Nephron (organoid): ENCODE measurements around the gene SMOC2.

Experiments
- H3K27ac Mint-ChIP-seq, 3 experiments: 2 replicates each; pipeline ENCODE4 v1.8.0; 2020; ENCODE audit warnings: mixed read lengths in 3 of 3, mild to moderate bottlenecking in 2 of 3, moderate library complexity in 1 of 3
- H3K27me3 Mint-ChIP-seq: 2 replicates; pipeline ENCODE4 v1.8.0; 2021; ENCODE audit warnings: low read depth, mild to moderate bottlenecking, moderate library complexity, mixed read lengths
- H3K36me3 Mint-ChIP-seq: 2 replicates; pipeline ENCODE4 v1.8.0; 2020; ENCODE audit warnings: low read depth, mixed read lengths
- H3K4me1 Mint-ChIP-seq: 2 replicates; pipeline ENCODE4 v1.8.0; 2020; ENCODE audit warnings: mixed read lengths
- H3K4me3 Mint-ChIP-seq, 3 experiments: 2 replicates each; pipeline ENCODE4 v1.8.0; 2020; ENCODE audit warnings: mild to moderate bottlenecking in 3 of 3, mixed read lengths in 3 of 3, moderate library complexity in 2 of 3
- H3K9me3 Mint-ChIP-seq: 2 replicates; pipeline ENCODE4 v1.8.0; 2020; ENCODE audit warnings: mixed read lengths
- TF ChIP-seq, protein P1 (sequence below), 3 experiments: fragments of 200-600 bp; sonication (generic); IDR thresholded peaks; one replicate each; pipeline ENCODE4 v1.5.0; 2021; ENCODE audit warnings: antibody characterized with exemption in 3 of 3; ENCODE audit not compliant: unreplicated experiment in 3 of 3

The SMOC2 gene

DNA sequence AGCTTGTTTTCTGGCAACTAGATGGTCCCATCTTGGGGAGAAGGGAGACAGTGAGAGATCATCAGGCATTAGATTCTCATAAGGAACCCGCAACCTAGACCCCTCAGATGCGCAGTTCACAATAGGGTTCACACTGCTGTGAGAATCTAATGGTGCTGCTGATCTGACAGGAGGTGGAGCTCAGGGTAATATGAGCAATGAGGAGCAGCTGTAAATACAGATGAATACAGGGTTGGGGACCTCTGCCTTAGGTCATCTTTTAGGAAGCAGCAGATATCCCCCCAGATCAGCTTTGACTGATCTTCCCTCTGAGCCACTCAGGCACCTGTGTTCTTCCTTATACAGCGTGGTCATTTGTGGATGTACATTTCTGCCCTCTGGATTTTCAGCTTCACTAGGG, 63.4 kb downstream of the SMOC2 start:
- H3K4me3 Mint-ChIP-seq, result no peak overlapping the region
- H3K9me3 Mint-ChIP-seq, result no peaks in the 10 kb centered on the region
- TF ChIP-seq, protein P1, sequence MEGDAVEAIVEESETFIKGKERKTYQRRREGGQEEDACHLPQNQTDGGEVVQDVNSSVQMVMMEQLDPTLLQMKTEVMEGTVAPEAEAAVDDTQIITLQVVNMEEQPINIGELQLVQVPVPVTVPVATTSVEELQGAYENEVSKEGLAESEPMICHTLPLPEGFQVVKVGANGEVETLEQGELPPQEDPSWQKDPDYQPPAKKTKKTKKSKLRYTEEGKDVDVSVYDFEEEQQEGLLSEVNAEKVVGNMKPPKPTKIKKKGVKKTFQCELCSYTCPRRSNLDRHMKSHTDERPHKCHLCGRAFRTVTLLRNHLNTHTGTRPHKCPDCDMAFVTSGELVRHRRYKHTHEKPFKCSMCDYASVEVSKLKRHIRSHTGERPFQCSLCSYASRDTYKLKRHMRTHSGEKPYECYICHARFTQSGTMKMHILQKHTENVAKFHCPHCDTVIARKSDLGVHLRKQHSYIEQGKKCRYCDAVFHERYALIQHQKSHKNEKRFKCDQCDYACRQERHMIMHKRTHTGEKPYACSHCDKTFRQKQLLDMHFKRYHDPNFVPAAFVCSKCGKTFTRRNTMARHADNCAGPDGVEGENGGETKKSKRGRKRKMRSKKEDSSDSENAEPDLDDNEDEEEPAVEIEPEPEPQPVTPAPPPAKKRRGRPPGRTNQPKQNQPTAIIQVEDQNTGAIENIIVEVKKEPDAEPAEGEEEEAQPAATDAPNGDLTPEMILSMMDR (IDR thresholded peaks at IDR 0.05; ENCODE audit: unreplicated experiment in 3 of 3), result no peak
- no peaks in the 10 kb centered on the region for H3K4me1 Mint-ChIP-seq
- peaks cover 26% of the 10 kb centered on the region for H3K27me3 Mint-ChIP-seq
- H3K27ac Mint-ChIP-seq, result no peak overlapping the region
- no peaks in the 10 kb centered on the region for H3K36me3 Mint-ChIP-seq

DNA sequence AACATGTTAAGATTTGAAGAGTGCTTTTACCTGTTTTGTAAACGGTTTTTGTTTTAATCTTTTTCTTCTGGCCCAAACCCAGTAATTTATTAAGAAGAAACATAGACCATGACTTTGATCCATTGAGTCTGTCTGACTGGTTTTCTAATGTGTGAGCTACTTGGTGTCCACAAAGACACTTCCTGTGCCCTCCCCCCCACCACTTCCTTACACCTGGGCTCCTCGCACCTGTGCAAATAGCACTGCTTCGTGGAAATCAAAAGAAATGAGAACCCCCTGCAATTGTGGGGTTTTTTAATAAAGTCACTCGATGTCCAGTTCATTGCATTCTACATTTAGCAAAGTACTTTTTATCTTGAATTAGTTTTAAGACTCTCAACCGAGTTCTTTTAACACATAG, 65.5 kb downstream of the SMOC2 start:
- TF ChIP-seq, protein P1 (IDR thresholded peaks at IDR 0.05; ENCODE audit: unreplicated experiment in 3 of 3), result no peak
- H3K36me3 Mint-ChIP-seq, result no peaks in the 10 kb centered on the region
- no peaks in the 10 kb centered on the region for H3K9me3 Mint-ChIP-seq
- H3K27me3 Mint-ChIP-seq, result peaks cover 18% of the 10 kb centered on the region
- no peaks in the 10 kb centered on the region for H3K4me1 Mint-ChIP-seq
- no peak overlapping the region for H3K4me3 Mint-ChIP-seq
- no peak overlapping the region for H3K27ac Mint-ChIP-seq

DNA sequence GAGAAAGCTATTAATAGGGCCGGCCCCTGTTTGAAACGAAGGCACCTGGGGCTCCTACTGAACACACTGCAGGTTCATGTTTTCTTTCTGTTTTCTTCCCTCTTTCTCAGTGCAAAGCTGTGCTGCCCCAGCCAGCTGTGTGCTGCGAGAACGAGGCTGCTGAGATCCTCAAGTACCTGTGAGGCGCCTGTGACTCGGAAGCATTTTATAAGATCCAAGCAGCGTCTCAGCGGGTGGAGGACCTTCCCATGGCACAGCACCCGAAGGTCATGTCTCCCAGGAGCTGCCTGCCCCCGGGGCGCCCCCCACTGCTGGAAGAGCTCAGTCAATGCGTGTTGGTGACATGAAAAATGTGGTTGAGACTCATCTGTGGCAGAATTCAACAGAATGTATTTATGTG, 66.3 kb downstream of the SMOC2 start:
- no peaks in the 10 kb centered on the region for H3K4me1 Mint-ChIP-seq
- H3K9me3 Mint-ChIP-seq, result no peaks in the 10 kb centered on the region
- no peak overlapping the region for H3K4me3 Mint-ChIP-seq
- H3K36me3 Mint-ChIP-seq, result no peaks in the 10 kb centered on the region
- peaks cover 14% of the 10 kb centered on the region for H3K27me3 Mint-ChIP-seq
- TF ChIP-seq, protein P1 (IDR thresholded peaks at IDR 0.05; ENCODE audit: unreplicated experiment in 3 of 3), result no peak
- H3K27ac Mint-ChIP-seq, result no peak overlapping the region

DNA sequence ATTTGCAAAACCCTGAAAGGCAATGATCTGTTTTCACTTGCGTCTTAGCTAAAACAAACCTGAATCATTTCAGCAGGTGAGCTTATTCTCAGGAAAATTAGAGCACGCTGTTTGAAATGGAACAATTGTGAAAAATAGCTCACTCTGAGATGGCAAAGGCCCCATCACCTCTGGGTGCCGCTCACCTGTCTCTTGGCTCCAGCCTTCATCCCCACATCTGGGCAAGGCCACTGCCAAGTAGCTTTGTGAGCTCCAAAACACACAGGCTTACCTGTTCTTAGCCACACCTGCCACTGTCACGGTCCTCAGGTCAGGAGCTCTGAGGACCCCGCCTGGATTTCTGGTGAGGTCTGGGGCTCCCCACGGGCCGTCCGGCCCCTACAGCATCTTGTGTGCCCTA, 66.7 kb downstream of the SMOC2 start:
- Mint-ChIP-seq H3K27ac (no peak overlapping the region), H3K36me3 (no peaks in the 10 kb centered on the region), H3K9me3 (no peaks in the 10 kb centered on the region), H3K27me3 (peaks cover 14% of the 10 kb centered on the region), H3K4me3 (no peak overlapping the region), H3K4me1 (no peaks in the 10 kb centered on the region)
- TF ChIP-seq, protein P1 (IDR thresholded peaks at IDR 0.05; ENCODE audit: unreplicated experiment in 3 of 3), result no peak

DNA sequence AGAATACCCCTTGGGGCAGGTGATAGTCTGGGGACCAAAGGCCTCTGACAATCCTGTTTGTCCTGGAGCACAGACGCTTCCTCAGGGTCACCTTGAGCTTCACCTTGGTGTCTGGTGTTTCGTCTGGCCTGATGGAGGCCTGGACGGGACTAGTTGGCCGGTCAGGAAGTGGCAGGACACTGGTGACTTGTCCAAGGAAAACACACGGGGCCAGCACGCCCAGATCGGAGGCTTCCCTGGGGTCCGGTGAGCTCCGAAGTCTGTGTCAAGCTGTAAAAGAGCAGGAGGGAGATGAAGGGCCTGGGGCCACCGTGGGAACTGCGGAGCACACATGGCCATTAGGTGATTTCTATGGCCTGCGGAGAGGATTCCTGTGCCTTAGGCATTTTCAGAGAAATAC, 67.9 kb downstream of the SMOC2 start:
- peaks cover 9% of the 10 kb centered on the region for H3K27me3 Mint-ChIP-seq
- no peaks in the 10 kb centered on the region for H3K4me1 Mint-ChIP-seq
- no peak overlapping the region for H3K27ac Mint-ChIP-seq
- no peak overlapping the region for H3K4me3 Mint-ChIP-seq
- H3K9me3 Mint-ChIP-seq, result no peaks in the 10 kb centered on the region
- H3K36me3 Mint-ChIP-seq, result no peaks in the 10 kb centered on the region
- TF ChIP-seq, protein P1 (IDR thresholded peaks at IDR 0.05; ENCODE audit: unreplicated experiment in 3 of 3), result no peak

DNA sequence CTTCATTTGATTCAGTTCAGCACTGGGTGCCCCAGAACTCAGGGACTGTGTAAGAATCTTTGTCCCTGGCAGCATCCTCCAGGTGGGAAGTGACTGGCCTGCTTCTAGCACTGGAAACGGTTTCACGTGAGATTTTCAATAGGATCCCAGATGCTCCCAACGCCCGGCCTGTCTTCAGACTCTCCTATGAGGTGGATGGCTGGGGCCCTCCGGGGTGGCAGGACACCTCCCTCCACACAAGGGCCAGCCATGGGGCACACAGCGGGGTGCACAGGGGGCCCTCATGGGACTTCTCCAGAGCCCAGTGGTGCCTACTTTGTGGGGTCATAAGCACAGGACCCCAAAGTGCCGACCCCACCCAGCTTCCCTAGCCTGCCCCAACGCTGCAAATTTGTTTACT, 72.8 kb downstream of the SMOC2 start:
- TF ChIP-seq, protein P1 (IDR thresholded peaks at IDR 0.05; ENCODE audit: unreplicated experiment in 3 of 3), result no peak
- peak overlapping the region in 1 of 3 experiments; percentile 32 for H3K27ac Mint-ChIP-seq
- H3K4me3 Mint-ChIP-seq, result no peak overlapping the region
- H3K4me1 Mint-ChIP-seq, result peaks cover 20% of the 10 kb centered on the region
- no peaks in the 10 kb centered on the region for H3K9me3 Mint-ChIP-seq
- peaks cover 21% of the 10 kb centered on the region for H3K27me3 Mint-ChIP-seq
- no peaks in the 10 kb centered on the region for H3K36me3 Mint-ChIP-seq
